ENCODE results near the gene LCA5L. TPM values are rescaled to one million over a fixed set of nuclear protein-coding genes. Genes with fewer than 3 reads are reported as not detected.

LCA5L gene
- total RNA-seq, 1 experiment from 2014 or later: 0.46 TPM

GRCh38 chr21:39463308-39463707 is 17.7 kb upstream of the LCA5L start:
- WGBS (ENCODE audit: extremely low coverage, insufficient read length, low lambda C conversion rate): no CpG with 5 or more reads among the region's 3 CpGs
- H3K4me1 Mint-ChIP-seq: peaks cover 8 to 9% of the 10 kb centered on the region in 2 experiments
- no peak overlapping the region for H3K4me2 ChIP-seq (ENCODE audit: insufficient read depth, insufficient read length, low read length)

More at GRCh38 chr21:39463308-39463707, 17.7 kb upstream of the LCA5L start:
- Histone ChIP-seq H3K79me1 (ENCODE audit: insufficient read depth, low read depth, low read length, poor library complexity, severe bottlenecking) (no peaks in the 10 kb centered on the region), H3K18ac (ENCODE audit: insufficient read length, low read depth, low read length) (no peak overlapping the region), H2AK5ac (ENCODE audit: insufficient read length, low read length) (no peak overlapping the region), H3K27ac (ENCODE audit: insufficient read length, low read depth, low read length) (no peak overlapping the region), H3K9me3 (ENCODE audit: control insufficient read depth, low read depth, low read length) (no peaks in the 10 kb centered on the region), H3K4me1 (ENCODE audit: insufficient read depth, low read length) (no peaks in the 10 kb centered on the region; the same call in 1 of the 2 replicates), H3K23ac (ENCODE audit: insufficient read length, low read depth, low read length) (no peak overlapping the region), H2BK12ac (ENCODE audit: insufficient read length, low read depth, low read length) (no peak overlapping the region), H3K79me2 (ENCODE audit: insufficient read depth, low read length) (no peaks in the 10 kb centered on the region; the same call in 1 of the 2 replicates), H3K4ac (ENCODE audit: low read depth, low read length) (no peak overlapping the region), H4K5ac (ENCODE audit: insufficient read length, low read depth, low read length) (no peak overlapping the region), H4K20me1 (ENCODE audit: control insufficient read depth, insufficient read depth, insufficient read length) (no peaks in the 10 kb centered on the region), H2BK20ac (ENCODE audit: low read depth, low read length, poor library complexity, severe bottlenecking) (no peak overlapping the region), H4K8ac (replicated peaks; ENCODE audit: insufficient read length, low read depth, low read length) (no peak overlapping the region), H3K27me3 (ENCODE audit: insufficient read depth, low read length) (no peaks in the 10 kb centered on the region), H3K9ac (ENCODE audit: extremely low read depth, insufficient read length, low read length) (no peak overlapping the region), H3K14ac (ENCODE audit: insufficient read depth, low read length) (no peak overlapping the region), H2BK15ac (ENCODE audit: low read depth, low read length) (no peak overlapping the region), H4K91ac (ENCODE audit: insufficient read length, low read depth, low read length) (no peak overlapping the region), H3K23me2 (ENCODE audit: insufficient read length, low read depth, low read length, poor library complexity, severe bottlenecking) (no peaks in the 10 kb centered on the region), H2BK5ac (ENCODE audit: insufficient read length, low read length) (no peak overlapping the region), H3T11ph (ENCODE audit: low read length) (no peak overlapping the region), H2AFZ (ENCODE audit: low read length) (no peak overlapping the region), H2BK120ac (ENCODE audit: low read depth, low read length, poor library complexity, severe bottlenecking) (no peak overlapping the region), H3K56ac (ENCODE audit: insufficient read length, low read depth, low read length) (no peak overlapping the region)
- no peaks in the 10 kb centered on the region for H3K27me3 Mint-ChIP-seq (ENCODE audit: low read depth)
- H3K9me3 Mint-ChIP-seq: no peaks in the 10 kb centered on the region; a peak in 1 of 5 replicates
- no peaks in the 10 kb centered on the region; a peak in 1 of 7 replicates for H3K36me3 Mint-ChIP-seq (ENCODE audit: insufficient read depth in 1 of 3, low read depth in 3 of 3)
- no peak overlapping the region for H3K27ac Mint-ChIP-seq
- DNase-seq: no peak
- TF ChIP-seq CTCF (conservative IDR thresholded peaks at IDR 0.05): no peak
- H3K4me3 Mint-ChIP-seq: no peak overlapping the region

Measured in H9 (cell line).